Type B pancreatic cell (in vitro differentiated cells): ENCODE results near the gene JMJD7. TPM values are rescaled to one million over a fixed set of nuclear protein-coding genes. Genes with fewer than 3 reads are reported as not detected.

Source experiments
- DNase-seq: peaks from one replicate; pipeline ENCODE4 v3.0.0; 2021; ENCODE audit warnings: mixed read lengths; ENCODE audit not compliant: unreplicated experiment; ENCODE audit errors: extremely low spot score
- H3K27ac Mint-ChIP-seq: 2 replicates; pipeline ENCODE4 v1.8.0; 2021; ENCODE audit warnings: mild to moderate bottlenecking, mixed read lengths
- H3K27me3 Mint-ChIP-seq: 2 replicates; pipeline ENCODE4 v1.8.0; 2021; ENCODE audit warnings: mixed read lengths
- H3K36me3 Mint-ChIP-seq: 2 replicates; pipeline ENCODE4 v1.8.0; 2021; ENCODE audit warnings: mixed read lengths
- H3K4me1 Mint-ChIP-seq: one replicate; pipeline ENCODE4 v1.8.0; 2021; ENCODE audit warnings: mixed read lengths; ENCODE audit not compliant: unreplicated experiment
- H3K4me3 Mint-ChIP-seq: 2 replicates; pipeline ENCODE4 v1.8.0; 2021; ENCODE audit warnings: mild to moderate bottlenecking, mixed read lengths
- H3K9me3 Mint-ChIP-seq: 2 replicates; pipeline ENCODE4 v1.8.0; 2021; ENCODE audit warnings: mixed read lengths
- CTCF ChIP-seq: fragments of 200-600 bp; sonication (generic); conservative IDR thresholded peaks from 2 replicates; pipeline ENCODE4 v1.5.0; 2021; ENCODE audit warnings: antibody characterized with exemption, mild to moderate bottlenecking
- total RNA-seq: library from RNA; stranded (reverse); gene quantifications from 2 replicates; pipeline ENCODE4 v1.2.1, GENCODE V29; 2021; ENCODE audit warnings: low replicate concordance

Gene JMJD7
- total RNA-seq, 1 donor from 2014 or later: 29.0 TPM

- Mint-ChIP-seq H3K4me3 (no peak overlapping the region), H3K36me3 (no peaks in the 10 kb centered on the region), H3K4me1 (peaks cover under 1% of the 10 kb centered on the region), H3K27ac (no peak overlapping the region), H3K27me3 (no peaks in the 10 kb centered on the region), H3K9me3 (no peaks in the 10 kb centered on the region)
- DNase-seq: no peak
- TF ChIP-seq CTCF: no peak
Observed at GRCh38 chr15:41823502-41823901, 4.4 kb upstream of the JMJD7 start.

- Mint-ChIP-seq H3K36me3 (no peaks in the 10 kb centered on the region), H3K4me1 (peaks cover 6% of the 10 kb centered on the region), H3K27me3 (no peaks in the 10 kb centered on the region), H3K9me3 (no peaks in the 10 kb centered on the region), H3K27ac (no peak overlapping the region), H3K4me3 (no peak overlapping the region)
- TF ChIP-seq CTCF: no peak
- DNase-seq: no peak
Observed at GRCh38 chr15:41824062-41824745, 3.7 kb upstream of the JMJD7 start.

GRCh38 chr15:41825145-41825544, 2.7 kb upstream of the JMJD7 start:
- Mint-ChIP-seq H3K4me1 (peaks cover 6% of the 10 kb centered on the region), H3K9me3 (no peaks in the 10 kb centered on the region), H3K27me3 (no peaks in the 10 kb centered on the region), H3K4me3 (no peak overlapping the region), H3K36me3 (no peaks in the 10 kb centered on the region), H3K27ac (no peak overlapping the region)
- no peak for TF ChIP-seq CTCF
- DNase-seq: no peak

- DNase-seq: no peak
- H3K27ac Mint-ChIP-seq: peak overlapping the region; percentile 33
- peak overlapping the region; percentile 73 for H3K4me3 Mint-ChIP-seq
- H3K27me3 Mint-ChIP-seq: no peaks in the 10 kb centered on the region
- no peak for TF ChIP-seq CTCF
- H3K4me1 Mint-ChIP-seq: peaks cover 6% of the 10 kb centered on the region
- H3K36me3 Mint-ChIP-seq: no peaks in the 10 kb centered on the region
- H3K9me3 Mint-ChIP-seq: no peaks in the 10 kb centered on the region
Observed at GRCh38 chr15:41825572-41826535, 2.0 kb upstream of the JMJD7 start.

GRCh38 chr15:41827290-41827879, 507 bp upstream of the JMJD7 start:
- no peak for TF ChIP-seq CTCF
- no peaks in the 10 kb centered on the region for H3K36me3 Mint-ChIP-seq
- peak overlapping the region; percentile 91 for H3K4me3 Mint-ChIP-seq
- peaks cover 6% of the 10 kb centered on the region for H3K4me1 Mint-ChIP-seq
- peak overlapping the region; percentile 87 for H3K27ac Mint-ChIP-seq
- no peaks in the 10 kb centered on the region for H3K27me3 Mint-ChIP-seq
- no peaks in the 10 kb centered on the region for H3K9me3 Mint-ChIP-seq
- no peak for DNase-seq
